Stomach (tissue), 19 donors: ENCODE measurements around the gene KHK. TPM values are rescaled to one million over a fixed set of nuclear protein-coding genes. Genes with fewer than 3 reads are reported as not detected.

Source experiments
- DNase-seq, 2 donors: peaks; one replicate each; pipeline versions ENCODE4 v3.0.0 to v3.0.0-alpha.2; 2013 to 2019
- H3K27ac ChIP-seq, 5 donors: fragments of 200-600 bp in 4 of 5; sonication (generic) in 4 of 5; one replicate each; pipeline ENCODE4 v1.5.1; 2013 to 2019; ENCODE audit warnings: mild to moderate bottlenecking in 1 of 5, moderate library complexity in 1 of 5
- H3K27me3 ChIP-seq, 3 donors: fragments of 200-600 bp; sonication (generic); one replicate each; pipeline ENCODE4 v1.5.1; 2017 to 2019; ENCODE audit warnings: mixed run types in 1 of 3
- H3K36me3 ChIP-seq, 4 donors: fragments of 200-600 bp; sonication (generic); 1 replicate in 3 of 4; 2 replicates in 1 of 4; pipeline ENCODE4 v1.5.1; 2016 to 2019
- H3K4me1 ChIP-seq, 4 donors: fragments of 200-600 bp; sonication (generic); one replicate each; pipeline ENCODE4 v1.5.1; 2016 to 2019
- H3K4me3 ChIP-seq, 4 donors: fragments of 200-600 bp; sonication (generic) in 3 of 4; one replicate each; pipeline ENCODE4 v1.5.1; 2016 to 2019; ENCODE audit warnings: mild to moderate bottlenecking in 1 of 4
- H3K9me3 ChIP-seq, 4 donors: fragments of 200-600 bp; sonication (generic); one replicate each; pipeline ENCODE4 v1.5.1; 2016 to 2019
- EP300 ChIP-seq: sonication (generic); formaldehyde crosslinking; IDR thresholded peaks from one replicate; pipeline ENCODE4 v1.6.1; 2017; ENCODE audit warnings: antibody characterized with exemption
- POLR2A ChIP-seq, 4 donors: fragments of 450-650 bp; IDR thresholded peaks; one replicate each; pipeline ENCODE4 v1.6.1; 2016; ENCODE audit warnings: antibody characterized with exemption in 4 of 4, control low read depth in 2 of 4, mild to moderate bottlenecking in 1 of 4, moderate library complexity in 1 of 4
- POLR2AphosphoS5 ChIP-seq, 3 donors: sonication (generic); formaldehyde crosslinking; IDR thresholded peaks; one replicate each; pipeline ENCODE4 v1.6.1; 2016; ENCODE audit warnings: antibody characterized with exemption in 3 of 3
- WGBS, 5 donors: extraction: QIAGEN DNeasy Blood & Tissue Kit in 3 of 5; methylation state at CpG; one replicate each; pipeline versions ENCODE4 v1.1.5 to v1.1.7; 2013 to 2018; 5-methylcytosine and 5-hydroxymethylcytosine counted together
- intact Hi-C: fragments of 100-400 bp; cut with DNase I; formaldehyde crosslinking; loops from one replicate; pipeline ENCODE4 v1.15.1; 2023; ENCODE audit warnings: low total_unique reads
- long read RNA-seq, 10 donors: transcript quantifications; one replicate each; lab custom pipeline, GENCODE V29; 2026
- polyA plus RNA-seq, 3 donors: library from polyadenylated mRNA; stranded (reverse); fragments of 200-250 nt; gene quantifications; one replicate each; pipeline ENCODE4 v1.2.3, GENCODE V29; 2013
- total RNA-seq, 5 donors: library from RNA; depleted of rRNA; stranded (reverse); fragments of >200 nt; gene quantifications; one replicate each; pipeline versions ENCODE4 v1.1.0 to v1.2.3, GENCODE V29; 2014 to 2016
- TF ChIP-seq, protein P1 (sequence below), 7 experiments: fragments of 450-650 bp in 4 of 7; fragments of 200-600 bp in 3 of 7; sonication (generic) in 3 of 7; IDR thresholded peaks; one replicate each; pipeline ENCODE4 v1.5.1; 2016 to 2019; ENCODE audit warnings: antibody characterized with exemption in 7 of 7, control low read depth in 2 of 7, mild to moderate bottlenecking in 1 of 7
- donor health status: healthy with polysubstance abuse.
- donor health status: Bipolar disorder and iron deficiency.
- donor health status: healthy.

Gene KHK
- total RNA-seq (10 to 100 TPM in 1 of 5 donors, 1 to 10 TPM in 3, not detected in 1; 1.3 to 18.2 (median 3.0) TPM), polyA plus RNA-seq (1 to 10 TPM; 3.5 to 5.9 (median 4.2) TPM)
- long read RNA-seq, donor 1, partial matches to known transcripts = 0 of 2 reads
- long read RNA-seq, donor 1, other reads (novel, unspliced or antisense) = 0 of 2 reads
- long read RNA-seq, donor 2, partial matches to known transcripts = 0 of 7 reads
- long read RNA-seq, donor 2, other reads (novel, unspliced or antisense) = 0 of 7 reads
- long read RNA-seq, donor 3, partial matches to known transcripts = 0 of 1 reads
- long read RNA-seq, donor 3, other reads (novel, unspliced or antisense) = 0 of 1 reads
- long read RNA-seq, donor 4 = 0 reads
- long read RNA-seq, donor 5, partial matches to known transcripts = 0 of 1 reads
- long read RNA-seq, donor 5, other reads (novel, unspliced or antisense) = 0 of 1 reads
- long read RNA-seq, donor 6 = 0 reads
- long read RNA-seq, donor 7, partial matches to known transcripts = 0 of 3 reads
- long read RNA-seq, donor 7, other reads (novel, unspliced or antisense) = 0 of 3 reads
- long read RNA-seq, donor 8, partial matches to known transcripts = 0 of 1 reads
- long read RNA-seq, donor 8, other reads (novel, unspliced or antisense) = 0 of 1 reads
- long read RNA-seq, donor 9, partial matches to known transcripts = 0 of 1 reads
- long read RNA-seq, donor 9, other reads (novel, unspliced or antisense) = 0 of 1 reads
- long read RNA-seq, donor 10, partial matches to known transcripts = 0 of 1 reads
- long read RNA-seq, donor 10, other reads (novel, unspliced or antisense) = 0 of 1 reads

DNA sequence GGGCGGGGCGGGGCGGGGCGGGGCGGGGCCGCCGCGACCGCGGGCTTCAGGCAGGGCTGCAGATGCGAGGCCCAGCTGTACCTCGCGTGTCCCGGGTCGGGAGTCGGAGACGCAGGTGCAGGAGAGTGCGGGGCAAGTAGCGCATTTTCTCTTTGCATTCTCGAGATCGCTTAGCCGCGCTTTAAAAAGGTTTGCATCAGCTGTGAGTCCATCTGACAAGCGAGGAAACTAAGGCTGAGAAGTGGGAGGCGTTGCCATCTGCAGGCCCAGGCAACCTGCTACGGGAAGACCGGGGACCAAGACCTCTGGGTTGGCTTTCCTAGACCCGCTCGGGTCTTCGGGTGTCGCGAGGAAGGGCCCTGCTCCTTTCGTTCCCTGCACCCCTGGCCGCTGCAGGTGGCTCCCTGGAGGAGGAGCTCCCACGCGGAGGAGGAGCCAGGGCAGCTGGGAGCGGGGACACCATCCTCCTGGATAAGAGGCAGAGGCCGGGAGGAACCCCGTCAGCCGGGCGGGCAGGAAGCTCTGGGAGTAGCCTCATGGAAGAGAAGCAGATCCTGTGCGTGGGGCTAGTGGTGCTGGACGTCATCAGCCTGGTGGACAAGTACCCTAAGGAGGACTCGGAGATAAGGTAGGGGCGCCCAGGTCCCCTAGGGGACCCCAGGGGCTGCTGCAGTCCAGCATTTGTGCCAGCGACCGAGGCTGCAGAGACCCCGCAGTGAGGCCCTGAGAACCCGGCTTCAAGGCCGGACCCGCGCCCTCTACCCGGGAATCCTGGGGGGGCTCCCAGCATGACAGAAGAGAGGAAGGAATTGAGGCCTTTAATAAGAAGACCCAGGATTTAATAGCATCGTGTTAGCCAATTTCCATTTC lies at the start of gene KHK:
TSS of gene KHK (plus strand) at position 49 of the 870 bp plus-strand sequence. CDS start at position 537, 488 bp downstream.
- 8 to 12% (median 10%) methylated on average over 24 to 54 of the region's 54 CpGs for WGBS, 5 donors
- peaks cover 26 to 62% (median 48%) of the 10 kb centered on the region in 4 donors for H3K4me1 ChIP-seq
- peak; percentile 61 to 73 for DNase-seq
- H3K4me3 ChIP-seq = peak within 1 kb of the TSS; percentile 63 to 79 (median 65)
- TF ChIP-seq, protein P1, sequence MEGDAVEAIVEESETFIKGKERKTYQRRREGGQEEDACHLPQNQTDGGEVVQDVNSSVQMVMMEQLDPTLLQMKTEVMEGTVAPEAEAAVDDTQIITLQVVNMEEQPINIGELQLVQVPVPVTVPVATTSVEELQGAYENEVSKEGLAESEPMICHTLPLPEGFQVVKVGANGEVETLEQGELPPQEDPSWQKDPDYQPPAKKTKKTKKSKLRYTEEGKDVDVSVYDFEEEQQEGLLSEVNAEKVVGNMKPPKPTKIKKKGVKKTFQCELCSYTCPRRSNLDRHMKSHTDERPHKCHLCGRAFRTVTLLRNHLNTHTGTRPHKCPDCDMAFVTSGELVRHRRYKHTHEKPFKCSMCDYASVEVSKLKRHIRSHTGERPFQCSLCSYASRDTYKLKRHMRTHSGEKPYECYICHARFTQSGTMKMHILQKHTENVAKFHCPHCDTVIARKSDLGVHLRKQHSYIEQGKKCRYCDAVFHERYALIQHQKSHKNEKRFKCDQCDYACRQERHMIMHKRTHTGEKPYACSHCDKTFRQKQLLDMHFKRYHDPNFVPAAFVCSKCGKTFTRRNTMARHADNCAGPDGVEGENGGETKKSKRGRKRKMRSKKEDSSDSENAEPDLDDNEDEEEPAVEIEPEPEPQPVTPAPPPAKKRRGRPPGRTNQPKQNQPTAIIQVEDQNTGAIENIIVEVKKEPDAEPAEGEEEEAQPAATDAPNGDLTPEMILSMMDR (IDR thresholded peaks at IDR 0.05) = peak in 1 of 7 experiments; percentile 11
- no peak for TF ChIP-seq EP300
- peaks cover 0 to 16% (median 6%) of the 10 kb centered on the region in 4 donors for H3K36me3 ChIP-seq
- H3K27me3 ChIP-seq = no peaks in the 10 kb centered on the region
- intact Hi-C loops = loop anchor here (10.0 kb wide), 1 partner anchor 52 kb away; the partner anchor contains the start of gene TMEM214
- no peaks in the 10 kb centered on the region for H3K9me3 ChIP-seq
- peak within 1 kb of the TSS; percentile 83 to 92 (median 89) for H3K27ac ChIP-seq

DNA sequence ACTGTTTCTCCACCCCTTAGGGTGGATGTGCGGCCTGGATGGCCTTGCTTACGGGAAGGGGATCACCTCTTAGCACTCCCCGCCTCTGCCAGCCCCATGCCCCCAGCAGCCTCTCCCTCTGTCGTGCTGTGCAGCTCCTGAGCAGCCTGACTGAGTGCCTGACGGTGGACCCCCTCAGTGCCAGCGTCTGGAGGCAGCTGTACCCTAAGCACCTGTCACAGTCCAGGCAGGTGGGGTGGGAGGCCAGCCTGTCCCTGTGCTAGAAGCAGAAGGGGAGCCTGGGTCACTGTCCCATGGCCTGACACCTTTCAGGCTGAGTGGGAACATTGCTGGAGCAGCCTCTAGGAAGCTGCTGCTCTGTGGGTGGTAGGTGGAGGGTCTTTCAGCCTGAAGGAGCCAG lies 48.6 kb upstream of the KHK start:
- H3K27me3 ChIP-seq = no peaks in the 10 kb centered on the region
- TF ChIP-seq, protein P1 (IDR thresholded peaks at IDR 0.05) = no peak
- no peak for TF ChIP-seq POLR2AphosphoS5 (IDR thresholded peaks at IDR 0.05)
- H3K4me3 ChIP-seq = no peak overlapping the region
- H3K4me1 ChIP-seq = peaks cover 9 to 32% (median 24%) of the 10 kb centered on the region in 4 donors
- H3K36me3 ChIP-seq = peaks cover 64 to 83% (median 71%) of the 10 kb centered on the region in 4 donors
- intact Hi-C loops = loop anchor here (10.0 kb wide), 1 partner anchor 47 kb away; the partner anchor contains the start of gene KHK
- no peak overlapping the region for H3K27ac ChIP-seq
- H3K9me3 ChIP-seq = no peaks in the 10 kb centered on the region
- 90 to 94% (median 92%) methylated on average over 6 of the region's 6 CpGs for WGBS, 5 donors
- no peak for DNase-seq

DNA sequence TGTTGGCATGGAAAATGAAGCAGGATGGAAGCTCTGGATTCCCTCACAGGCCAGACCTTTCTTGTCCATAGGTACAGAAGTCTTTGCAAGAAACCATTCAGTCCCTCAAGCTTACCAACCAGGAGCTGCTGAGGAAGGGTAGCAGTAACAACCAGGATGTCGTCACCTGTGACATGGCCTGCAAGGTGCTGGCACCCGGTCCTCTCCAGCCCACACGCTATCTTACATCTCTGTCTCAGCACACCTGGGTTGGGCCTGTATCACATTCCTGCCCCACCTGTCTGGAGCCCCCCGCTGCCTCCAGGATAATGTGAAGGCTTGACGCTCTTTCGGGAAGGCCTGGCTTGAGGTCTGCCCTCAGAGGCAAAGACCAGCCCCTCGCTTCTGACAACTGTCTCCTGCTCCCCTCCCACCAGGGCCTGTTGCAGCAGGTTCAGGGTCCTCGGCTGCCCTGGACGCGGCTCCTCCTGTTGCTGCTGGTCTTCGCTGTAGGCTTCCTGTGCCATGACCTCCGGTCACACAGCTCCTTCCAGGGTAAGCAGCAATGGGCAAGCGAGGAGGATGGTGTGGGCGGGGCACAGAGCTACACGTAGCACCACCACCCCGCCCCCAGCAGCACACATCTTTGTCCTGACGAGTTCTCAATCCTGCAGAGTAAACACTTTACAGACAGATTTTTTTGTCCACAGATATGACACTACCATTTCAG lies 47.8 kb upstream of the KHK start:
- H3K36me3 ChIP-seq = peaks cover 64 to 85% (median 71%) of the 10 kb centered on the region in 4 donors
- H3K27me3 ChIP-seq = no peaks in the 10 kb centered on the region
- peaks cover 6 to 28% (median 17%) of the 10 kb centered on the region in 4 donors for H3K4me1 ChIP-seq
- no peak overlapping the region for H3K27ac ChIP-seq
- intact Hi-C loops = loop anchor here (10.0 kb wide), 1 partner anchor 46 kb away; the partner anchor contains the start of gene KHK
- TF ChIP-seq POLR2A (IDR thresholded peaks at IDR 0.05) (no peak), POLR2AphosphoS5 (IDR thresholded peaks at IDR 0.05) (no peak), EP300 (no peak)
- TF ChIP-seq, protein P1 (IDR thresholded peaks at IDR 0.05) = no peak
- no peak for DNase-seq
- no peaks in the 10 kb centered on the region for H3K9me3 ChIP-seq
- H3K4me3 ChIP-seq = no peak overlapping the region
- WGBS, 5 donors = 76 to 86% (median 84%) methylated on average over 9 to 17 of the region's 17 CpGs
